Calu3 (cell line): Measurements from ENCODE around the gene RXRB. TPM values are rescaled to one million over a fixed set of nuclear protein-coding genes. Genes with fewer than 3 reads are reported as not detected.

Experiments
- BruUV-seq: library from RNA; stranded (reverse); fragments of 400-500 nt; replicated peaks from 2 replicates; lab custom pipeline; 2021; lab: Mats Ljungman, UMichigan
- CTCF ChIA-PET: fragments of 300-600 bp; sonication (Branson Sonifier 250); formaldehyde crosslinking; loops from one replicate; lab custom pipeline; 2022; ENCODE audit warnings: antibody characterized with exemption; lab: Charles Lee
- DNase-seq: peaks from one replicate; pipeline ENCODE4 v3.0.0; 2022
- H3K27ac Mint-ChIP-seq: one replicate; pipeline ENCODE4 v1.8.0; 2022; ENCODE audit warnings: mixed read lengths; ENCODE audit not compliant: unreplicated experiment
- H3K27me3 Mint-ChIP-seq: one replicate; pipeline ENCODE4 v1.8.0; 2022; ENCODE audit warnings: mixed read lengths; ENCODE audit not compliant: unreplicated experiment
- H3K36me3 Mint-ChIP-seq: one replicate; pipeline ENCODE4 v1.8.0; 2022; ENCODE audit warnings: mild to moderate bottlenecking, moderate library complexity, mixed read lengths; ENCODE audit not compliant: insufficient read depth, unreplicated experiment
- H3K4me1 Mint-ChIP-seq: one replicate; pipeline ENCODE4 v1.8.0; 2022; ENCODE audit warnings: mild to moderate bottlenecking, low read depth, mixed read lengths; ENCODE audit not compliant: unreplicated experiment
- H3K4me3 Mint-ChIP-seq: one replicate; pipeline ENCODE4 v1.8.0; 2022; ENCODE audit warnings: mild to moderate bottlenecking, low read depth, moderate library complexity, mixed read lengths; ENCODE audit not compliant: unreplicated experiment
- H3K9me3 Mint-ChIP-seq: one replicate; pipeline ENCODE4 v1.8.0; 2022; ENCODE audit warnings: low read depth, mixed read lengths; ENCODE audit not compliant: unreplicated experiment
- CTCF ChIP-seq: fragments of 200-600 bp; IDR thresholded peaks from one replicate; pipeline ENCODE4 v1.8.0; 2022; ENCODE audit warnings: antibody characterized with exemption; ENCODE audit not compliant: unreplicated experiment
- intact Hi-C: fragments of 100-400 bp; cut with micrococcal nuclease; formaldehyde crosslinking; loops from one replicate; pipeline ENCODE4 v1.10.0; 2022; ENCODE audit not compliant: unreplicated experiment
- total RNA-seq: library from RNA; stranded (reverse); gene quantifications from 2 replicates; pipeline ENCODE4 v1.2.3, GENCODE V29; 2022

The RXRB gene
- total RNA-seq, 1 experiment from 2014 or later = 78.3 TPM

GRCh38 chr6:33169291-33170175 is 30.9 kb downstream of the RXRB start:
- H3K9me3 Mint-ChIP-seq = no peaks in the 10 kb centered on the region
- no peak for DNase-seq
- H3K36me3 Mint-ChIP-seq = no peaks in the 10 kb centered on the region
- H3K4me1 Mint-ChIP-seq = peaks cover 9% of the 10 kb centered on the region
- H3K4me3 Mint-ChIP-seq = no peak overlapping the region
- intact Hi-C loops = no loop called here
- BruUV-seq = no TSS peak
- H3K27ac Mint-ChIP-seq = no peak overlapping the region
- TF ChIP-seq CTCF = no peak
- CTCF ChIA-PET = no interaction called here
- H3K27me3 Mint-ChIP-seq = peaks cover 86% of the 10 kb centered on the region

GRCh38 chr6:33168639-33169038 is 31.8 kb downstream of the RXRB start:
- no peaks in the 10 kb centered on the region for H3K36me3 Mint-ChIP-seq
- DNase-seq = no peak
- H3K4me1 Mint-ChIP-seq = peaks cover 9% of the 10 kb centered on the region
- no peak overlapping the region for H3K27ac Mint-ChIP-seq
- no peaks in the 10 kb centered on the region for H3K9me3 Mint-ChIP-seq
- intact Hi-C loops = no loop called here
- no peak for TF ChIP-seq CTCF
- BruUV-seq = no TSS peak
- H3K4me3 Mint-ChIP-seq = no peak overlapping the region
- CTCF ChIA-PET = no interaction called here
- H3K27me3 Mint-ChIP-seq = peaks cover 86% of the 10 kb centered on the region

GRCh38 chr6:33168284-33168601 is 32.2 kb downstream of the RXRB start:
- H3K4me1 Mint-ChIP-seq = peaks cover 9% of the 10 kb centered on the region
- no peaks in the 10 kb centered on the region for H3K9me3 Mint-ChIP-seq
- intact Hi-C loops = no loop called here
- H3K27ac Mint-ChIP-seq = no peak overlapping the region
- no peak for DNase-seq
- CTCF ChIA-PET = no interaction called here
- no TSS peak for BruUV-seq
- peaks cover 86% of the 10 kb centered on the region for H3K27me3 Mint-ChIP-seq
- no peaks in the 10 kb centered on the region for H3K36me3 Mint-ChIP-seq
- no peak for TF ChIP-seq CTCF
- H3K4me3 Mint-ChIP-seq = no peak overlapping the region

GRCh38 chr6:33167374-33168283 is 32.8 kb downstream of the RXRB start:
- no peaks in the 10 kb centered on the region for H3K9me3 Mint-ChIP-seq
- no peak overlapping the region for H3K27ac Mint-ChIP-seq
- CTCF ChIA-PET = no interaction called here
- H3K27me3 Mint-ChIP-seq = peaks cover 86% of the 10 kb centered on the region
- DNase-seq = no peak
- intact Hi-C loops = no loop called here
- TF ChIP-seq CTCF = no peak
- BruUV-seq = no TSS peak
- H3K36me3 Mint-ChIP-seq = no peaks in the 10 kb centered on the region
- H3K4me3 Mint-ChIP-seq = no peak overlapping the region
- peaks cover 5% of the 10 kb centered on the region for H3K4me1 Mint-ChIP-seq
